ENCODE results near the gene DHCR24. TPM values are rescaled to one million over a fixed set of nuclear protein-coding genes. Genes with fewer than 3 reads are reported as not detected.

The DHCR24 gene
- total RNA-seq, 1 donor from 2014 or later: 128 TPM

GRCh38 chr1:54804471-54805132, 82.4 kb downstream of the DHCR24 start:
- no peaks in the 10 kb centered on the region for H3K36me3 ChIP-seq (ENCODE audit: control insufficient read depth, insufficient read depth, low read length)
- no peak for DNase-seq (ENCODE audit: low read depth)
- no peak for TF ChIP-seq CTCF (IDR thresholded peaks at IDR 0.05; ENCODE audit: insufficient read depth, low read length, poor library complexity, severe bottlenecking)
- peaks cover 14% of the 10 kb centered on the region for H3K27me3 ChIP-seq (ENCODE audit: control insufficient read depth, insufficient read depth, low read length)
- no peak overlapping the region for H3K4me3 ChIP-seq (ENCODE audit: low read depth, low read length)

- H3K4me3 ChIP-seq (ENCODE audit: low read depth, low read length): no peak overlapping the region
- H3K36me3 ChIP-seq (ENCODE audit: control insufficient read depth, insufficient read depth, low read length): no peaks in the 10 kb centered on the region
- no peak for TF ChIP-seq CTCF (IDR thresholded peaks at IDR 0.05; ENCODE audit: insufficient read depth, low read length, poor library complexity, severe bottlenecking)
- no peak for DNase-seq (ENCODE audit: low read depth)
- H3K27me3 ChIP-seq (ENCODE audit: control insufficient read depth, insufficient read depth, low read length): peaks cover 14% of the 10 kb centered on the region
Observed at GRCh38 chr1:54803761-54804470, 83.1 kb downstream of the DHCR24 start.

- Histone ChIP-seq H3K4me3 (ENCODE audit: low read depth, low read length) (peak within 1 kb of the TSS; percentile 29), H3K27me3 (ENCODE audit: control insufficient read depth, insufficient read depth, low read length) (peaks cover 14% of the 10 kb centered on the region)
- DNase-seq (ENCODE audit: low read depth): no peak
Observed at GRCh38 chr1:54800899-54801759, 85.9 kb downstream of the DHCR24 start, which contains the start of gene TTC22. Gene TTC22, minus strand, starts transcription at chr1:54801323. Its CDS starts 160 bp downstream, at chr1:54801163.

GRCh38 chr1:54800041-54800898, 86.7 kb downstream of the DHCR24 start:
- DNase-seq (ENCODE audit: low read depth): no peak
- Histone ChIP-seq H3K27me3 (ENCODE audit: control insufficient read depth, insufficient read depth, low read length) (peaks cover 14% of the 10 kb centered on the region), H3K36me3 (ENCODE audit: control insufficient read depth, insufficient read depth, low read length) (no peaks in the 10 kb centered on the region), H3K4me3 (ENCODE audit: low read depth, low read length) (peak overlapping the region; percentile 29)
- no peak for TF ChIP-seq CTCF (IDR thresholded peaks at IDR 0.05; ENCODE audit: insufficient read depth, low read length, poor library complexity, severe bottlenecking)

More at GRCh38 chr1:54800899-54801759, 85.9 kb downstream of the DHCR24 start, which contains the start of gene TTC22:
- no peaks in the 10 kb centered on the region for H3K36me3 ChIP-seq (ENCODE audit: control insufficient read depth, insufficient read depth, low read length)
- TF ChIP-seq CTCF (IDR thresholded peaks at IDR 0.05; ENCODE audit: insufficient read depth, low read length, poor library complexity, severe bottlenecking): peak; percentile 53

Other genes with a start within 250 kb of the DHCR24 start
- 0.21 TPM in 1 of 2 replicates, not detected in the other for gene MROH7, start 245.4 kb downstream of the DHCR24 start, total RNA-seq
- gene TTC4, start 171.3 kb downstream of the DHCR24 start, total RNA-seq: 29.6 and 30.8 TPM in 2 replicates
- 10.8 and 11.5 TPM in 2 replicates for gene PARS2, start 122.7 kb downstream of the DHCR24 start, total RNA-seq
- gene TTC22, start 85.9 kb downstream of the DHCR24 start, total RNA-seq: 5.3 and 5.7 TPM in 2 replicates
- gene TMEM61, start 93.4 kb upstream of the DHCR24 start, total RNA-seq: 0.41 and 1.6 TPM in 2 replicates
- gene BSND, start 111.7 kb upstream of the DHCR24 start, total RNA-seq: not detected in 2 replicates
- gene PCSK9, start 152.4 kb upstream of the DHCR24 start, total RNA-seq: 4.5 and 6.8 TPM in 2 replicates